Measurements from ENCODE around the gene RND3.

Gene RND3

GRCh38 chr2:150474326-150475074 lies 13.0 kb downstream of the RND3 start:
- no peak for TF ChIP-seq CTCF (conservative IDR thresholded peaks at IDR 0.05)
- no peak overlapping the region for H3K27ac ChIP-seq

DNA sequence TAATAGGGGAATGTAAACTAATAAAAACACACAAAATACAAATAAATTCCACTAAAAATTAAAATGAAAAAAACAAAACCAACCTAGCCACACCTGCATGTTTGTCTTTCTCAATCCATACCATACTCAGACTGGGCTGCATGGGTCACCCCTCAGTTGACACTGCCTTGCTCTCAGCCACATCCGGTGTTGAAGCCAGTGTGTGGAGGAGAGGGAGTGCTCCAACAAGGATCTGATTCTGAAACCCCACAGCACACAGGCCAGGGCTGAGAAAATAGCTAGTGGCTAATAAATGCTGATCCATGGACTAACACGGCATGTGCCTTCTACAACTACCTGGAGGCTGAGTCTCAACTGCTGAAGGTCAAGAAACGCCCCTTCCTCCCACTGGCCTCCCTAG lies 13.7 kb downstream of the RND3 start:
- H3K27ac ChIP-seq, result no peak overlapping the region
- TF ChIP-seq CTCF (conservative IDR thresholded peaks at IDR 0.05), result no peak

DNA sequence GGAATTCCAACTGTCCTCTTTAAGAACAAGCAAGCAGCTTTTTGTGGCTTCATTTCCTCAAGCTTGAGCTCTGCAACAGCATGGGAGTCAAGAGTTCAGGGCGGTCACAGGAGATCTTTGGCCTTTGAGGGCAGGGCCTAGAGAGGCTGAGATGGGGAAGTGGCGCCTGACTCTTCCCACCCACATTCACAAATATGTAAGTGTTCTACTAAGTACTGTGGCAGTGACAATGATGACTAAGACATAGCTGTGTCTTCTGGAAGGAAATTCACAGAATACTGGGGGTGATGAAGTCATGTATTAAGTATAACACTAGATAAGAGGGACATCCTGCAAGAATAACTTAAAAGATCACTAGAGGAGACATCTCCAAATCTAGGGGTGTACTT lies 15.0 kb downstream of the RND3 start:
- TF ChIP-seq CTCF (conservative IDR thresholded peaks at IDR 0.05), result no peak
- no peak overlapping the region for H3K27ac ChIP-seq

DNA sequence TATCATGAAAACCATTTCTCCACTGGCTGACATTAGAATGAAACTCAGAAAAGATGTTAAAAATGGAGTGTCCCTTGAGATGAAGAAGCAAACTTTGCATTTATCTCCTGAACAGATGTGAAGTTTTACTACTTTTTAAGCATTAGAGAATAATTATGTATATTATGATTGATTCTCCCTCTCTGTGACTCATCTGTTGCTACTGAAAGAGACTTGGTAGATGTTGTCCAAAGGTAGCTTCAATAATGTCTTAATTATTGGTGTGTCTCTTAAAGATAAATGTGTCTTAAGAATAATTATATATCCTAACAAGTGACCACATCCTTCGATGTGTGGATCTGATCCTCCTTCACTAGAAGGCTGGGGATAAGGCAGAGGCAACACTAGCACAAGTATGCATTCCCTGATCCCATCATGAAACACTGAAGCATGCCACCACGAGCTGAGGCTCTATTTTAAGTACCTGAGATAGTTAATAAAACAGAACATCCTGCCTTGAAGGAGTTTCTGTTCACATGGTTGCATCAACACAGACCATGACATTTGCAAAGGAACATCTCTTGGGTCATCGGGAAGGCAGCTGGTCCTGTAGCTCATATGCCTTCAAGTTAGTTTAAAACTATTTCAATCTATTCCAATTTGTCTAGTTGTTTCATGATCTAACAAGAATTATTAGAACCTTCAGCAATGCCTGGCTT lies 15.5 kb downstream of the RND3 start:
- no peak for TF ChIP-seq CTCF (conservative IDR thresholded peaks at IDR 0.05)

GRCh38 chr2:150470435-150470834 lies 17.0 kb downstream of the RND3 start:
- H3K27ac ChIP-seq, result no peak overlapping the region
- no peak for TF ChIP-seq CTCF (conservative IDR thresholded peaks at IDR 0.05)

More for the DNA sequence above, 15.5 kb downstream of the RND3 start:
- no peak overlapping the region for H3K27ac ChIP-seq

DNA sequence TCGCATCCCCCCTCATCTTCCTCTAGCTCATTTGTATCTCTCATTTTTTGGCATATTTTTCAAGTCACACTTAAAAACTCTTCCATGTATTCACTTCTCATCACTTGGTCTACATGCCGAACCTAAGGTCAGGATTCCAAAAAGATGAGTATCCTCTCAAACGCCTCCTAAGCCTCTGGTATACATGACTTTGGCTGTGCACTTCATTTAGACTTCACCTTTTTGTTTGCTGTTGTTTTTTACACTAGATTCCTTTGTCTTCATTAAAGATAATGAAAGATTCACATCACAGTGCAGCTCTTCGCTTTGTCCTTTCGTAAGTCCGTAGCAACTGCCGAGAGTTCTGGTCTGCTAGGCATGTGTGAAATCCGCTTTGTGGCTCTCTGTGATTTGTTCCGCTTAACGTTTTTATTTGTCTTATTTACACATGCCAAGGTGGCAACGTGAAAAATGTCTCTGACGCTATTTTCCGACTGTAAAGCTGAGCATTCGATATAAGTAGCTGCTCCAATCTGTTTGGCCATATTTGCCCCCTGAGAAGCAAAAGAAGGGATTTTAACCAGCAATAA lies 17.7 kb downstream of the RND3 start:
- no peak overlapping the region for H3K27ac ChIP-seq
- no peak for TF ChIP-seq CTCF (conservative IDR thresholded peaks at IDR 0.05)

DNA sequence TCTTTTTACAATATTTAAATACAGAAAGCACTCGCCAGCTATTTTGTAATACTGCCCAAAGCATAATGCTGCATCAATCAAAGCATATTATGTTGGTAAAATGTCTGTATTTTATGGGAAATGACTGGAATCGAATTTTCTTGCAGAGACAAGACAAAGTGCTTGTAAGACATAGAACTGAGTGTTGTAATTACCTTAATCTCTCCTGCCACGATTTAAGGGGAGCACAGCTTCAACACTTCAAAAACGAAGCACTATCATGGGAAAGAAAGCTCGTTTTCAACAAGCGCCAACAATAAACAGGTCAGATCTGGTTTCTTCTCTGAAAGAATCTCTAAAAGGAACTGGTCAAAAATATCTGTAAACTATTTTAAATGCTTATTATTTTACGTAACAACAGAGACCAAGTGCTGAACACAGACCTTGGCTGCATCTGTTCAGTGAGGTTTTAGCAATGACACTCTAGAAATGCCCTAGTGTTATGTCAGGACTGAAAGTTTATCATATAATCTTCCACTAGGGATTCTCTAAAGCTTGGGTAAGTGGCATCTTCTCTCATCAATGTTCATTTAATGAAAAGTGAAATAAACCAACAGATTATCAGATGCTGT lies 19.0 kb downstream of the RND3 start:
- TF ChIP-seq CTCF (conservative IDR thresholded peaks at IDR 0.05), result no peak
- H3K27ac ChIP-seq, result no peak overlapping the region
